Medulla oblongata (tissue), 1 donor: ENCODE measurements around the gene KCNE2.

Experiments used
- DNase-seq: peaks from one replicate; pipeline ENCODE4 v3.0.0-alpha.2; 2015; ENCODE audit errors: extremely low spot score

Gene KCNE2

GRCh38 chr21:34363733-34364132 lies at the start of gene KCNE2:
KCNE2 (plus strand) TSS chr21:34364006; CDS start chr21:34370479, 6,473 bp downstream.
- no peak for DNase-seq

GRCh38 chr21:34319585-34319984 lies 44.2 kb upstream of the KCNE2 start:
- DNase-seq = no peak

- DNase-seq = no peak
These were observed 43.8 kb upstream of the KCNE2 start for GRCh38 chr21:34320011-34320410.

GRCh38 chr21:34330055-34330454 lies 33.8 kb upstream of the KCNE2 start:
- no peak for DNase-seq

GRCh38 chr21:34331726-34332125 lies 32.1 kb upstream of the KCNE2 start:
- DNase-seq = no peak

- DNase-seq = no peak
These were observed 31.5 kb upstream of the KCNE2 start for GRCh38 chr21:34332347-34332746.

GRCh38 chr21:34333121-34333739 lies 30.6 kb upstream of the KCNE2 start:
- peak; percentile 20 for DNase-seq

- peak; percentile 40 for DNase-seq
These were observed 28.5 kb upstream of the KCNE2 start for GRCh38 chr21:34335316-34335715.

- no peak for DNase-seq
These were observed 27.6 kb upstream of the KCNE2 start for GRCh38 chr21:34336245-34336644.

GRCh38 chr21:34336756-34337391 lies 26.9 kb upstream of the KCNE2 start:
- no peak for DNase-seq

- no peak for DNase-seq
These were observed 26.1 kb upstream of the KCNE2 start for GRCh38 chr21:34337741-34338140.

GRCh38 chr21:34338226-34338625 lies 25.6 kb upstream of the KCNE2 start:
- DNase-seq = no peak

- DNase-seq = no peak
These were observed 23.7 kb upstream of the KCNE2 start for GRCh38 chr21:34340061-34340460.

- DNase-seq = no peak
These were observed 21.3 kb upstream of the KCNE2 start for GRCh38 chr21:34342476-34342875.

- DNase-seq = no peak
These were observed 20.5 kb upstream of the KCNE2 start for GRCh38 chr21:34343347-34343746.

- DNase-seq = peak; percentile 66
These were observed 19.9 kb upstream of the KCNE2 start for GRCh38 chr21:34343838-34344381.

GRCh38 chr21:34344584-34344983 lies 19.2 kb upstream of the KCNE2 start:
- DNase-seq = no peak

- no peak for DNase-seq
These were observed 18.5 kb upstream of the KCNE2 start for GRCh38 chr21:34345091-34345871.

GRCh38 chr21:34345892-34346291 lies 17.9 kb upstream of the KCNE2 start:
- DNase-seq = no peak

GRCh38 chr21:34348890-34349519 lies 14.8 kb upstream of the KCNE2 start:
- DNase-seq = no peak

GRCh38 chr21:34351786-34352241 lies 12.0 kb upstream of the KCNE2 start:
- DNase-seq = peak; percentile 80

GRCh38 chr21:34352556-34352955 lies 11.2 kb upstream of the KCNE2 start:
- no peak for DNase-seq
